ENCODE data around the gene STXBP6. TPM values are rescaled to one million over a fixed set of nuclear protein-coding genes. Genes with fewer than 3 reads are reported as not detected.

STXBP6 gene
- polyA plus RNA-seq, 1 donor from 2014 or later = 14.6 TPM

DNA sequence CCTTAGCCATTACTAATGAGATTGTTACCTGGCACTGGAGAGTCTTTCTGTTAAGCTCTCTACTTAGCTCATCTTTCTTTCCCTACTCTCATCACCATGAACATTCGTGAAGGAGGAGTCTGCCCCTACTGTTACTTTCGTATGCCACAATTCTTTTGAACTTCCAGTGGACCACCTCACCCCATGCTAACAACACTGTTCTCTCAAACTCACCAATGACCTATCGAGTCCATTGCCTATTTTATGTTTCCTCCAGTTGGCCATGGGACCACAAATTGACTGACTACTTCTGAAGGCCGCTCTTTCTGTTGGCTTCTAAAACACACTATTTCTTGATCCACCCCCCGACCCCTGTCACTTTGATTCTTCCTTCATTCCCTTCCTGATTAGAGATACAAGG, 223.6 kb downstream of the STXBP6 start:
- no peaks in the 10 kb centered on the region for H4K20me1 ChIP-seq (ENCODE audit: insufficient read depth)
- no peak overlapping the region for H3K4me3 ChIP-seq (ENCODE audit: low read length)
- H3K9me2 ChIP-seq (ENCODE audit: insufficient read depth, low read length) = no peaks in the 10 kb centered on the region
- no peak overlapping the region for H3K4me2 ChIP-seq (ENCODE audit: low read length)
- no peaks in the 10 kb centered on the region for H3K27me3 ChIP-seq (ENCODE audit: insufficient read depth, low read depth, low read length)
- H3K9ac ChIP-seq (ENCODE audit: low read length) = no peak overlapping the region
- TF ChIP-seq EP300 (conservative IDR thresholded peaks at IDR 0.05; ENCODE audit: poor library complexity, severe bottlenecking) (no peak), MXI1 (conservative IDR thresholded peaks at IDR 0.05; ENCODE audit: poor library complexity, severe bottlenecking) (no peak), EZH2 (IDR thresholded peaks at IDR 0.05; ENCODE audit: borderline replicate concordance, insufficient read depth, low read length, poor library complexity, severe bottlenecking) (no peak), RAD21 (conservative IDR thresholded peaks at IDR 0.05) (no peak), POLR2AphosphoS5 (IDR thresholded peaks at IDR 0.05) (no peak), TAF1 (IDR thresholded peaks at IDR 0.05; ENCODE audit: low read depth) (no peak), SMC3 (conservative IDR thresholded peaks at IDR 0.05; ENCODE audit: poor library complexity) (no peak)
- TF ChIP-seq, protein P1, sequence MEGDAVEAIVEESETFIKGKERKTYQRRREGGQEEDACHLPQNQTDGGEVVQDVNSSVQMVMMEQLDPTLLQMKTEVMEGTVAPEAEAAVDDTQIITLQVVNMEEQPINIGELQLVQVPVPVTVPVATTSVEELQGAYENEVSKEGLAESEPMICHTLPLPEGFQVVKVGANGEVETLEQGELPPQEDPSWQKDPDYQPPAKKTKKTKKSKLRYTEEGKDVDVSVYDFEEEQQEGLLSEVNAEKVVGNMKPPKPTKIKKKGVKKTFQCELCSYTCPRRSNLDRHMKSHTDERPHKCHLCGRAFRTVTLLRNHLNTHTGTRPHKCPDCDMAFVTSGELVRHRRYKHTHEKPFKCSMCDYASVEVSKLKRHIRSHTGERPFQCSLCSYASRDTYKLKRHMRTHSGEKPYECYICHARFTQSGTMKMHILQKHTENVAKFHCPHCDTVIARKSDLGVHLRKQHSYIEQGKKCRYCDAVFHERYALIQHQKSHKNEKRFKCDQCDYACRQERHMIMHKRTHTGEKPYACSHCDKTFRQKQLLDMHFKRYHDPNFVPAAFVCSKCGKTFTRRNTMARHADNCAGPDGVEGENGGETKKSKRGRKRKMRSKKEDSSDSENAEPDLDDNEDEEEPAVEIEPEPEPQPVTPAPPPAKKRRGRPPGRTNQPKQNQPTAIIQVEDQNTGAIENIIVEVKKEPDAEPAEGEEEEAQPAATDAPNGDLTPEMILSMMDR (IDR thresholded peaks at IDR 0.05; ENCODE audit: poor library complexity, severe bottlenecking) = no peak
- TF ChIP-seq, protein P2, sequence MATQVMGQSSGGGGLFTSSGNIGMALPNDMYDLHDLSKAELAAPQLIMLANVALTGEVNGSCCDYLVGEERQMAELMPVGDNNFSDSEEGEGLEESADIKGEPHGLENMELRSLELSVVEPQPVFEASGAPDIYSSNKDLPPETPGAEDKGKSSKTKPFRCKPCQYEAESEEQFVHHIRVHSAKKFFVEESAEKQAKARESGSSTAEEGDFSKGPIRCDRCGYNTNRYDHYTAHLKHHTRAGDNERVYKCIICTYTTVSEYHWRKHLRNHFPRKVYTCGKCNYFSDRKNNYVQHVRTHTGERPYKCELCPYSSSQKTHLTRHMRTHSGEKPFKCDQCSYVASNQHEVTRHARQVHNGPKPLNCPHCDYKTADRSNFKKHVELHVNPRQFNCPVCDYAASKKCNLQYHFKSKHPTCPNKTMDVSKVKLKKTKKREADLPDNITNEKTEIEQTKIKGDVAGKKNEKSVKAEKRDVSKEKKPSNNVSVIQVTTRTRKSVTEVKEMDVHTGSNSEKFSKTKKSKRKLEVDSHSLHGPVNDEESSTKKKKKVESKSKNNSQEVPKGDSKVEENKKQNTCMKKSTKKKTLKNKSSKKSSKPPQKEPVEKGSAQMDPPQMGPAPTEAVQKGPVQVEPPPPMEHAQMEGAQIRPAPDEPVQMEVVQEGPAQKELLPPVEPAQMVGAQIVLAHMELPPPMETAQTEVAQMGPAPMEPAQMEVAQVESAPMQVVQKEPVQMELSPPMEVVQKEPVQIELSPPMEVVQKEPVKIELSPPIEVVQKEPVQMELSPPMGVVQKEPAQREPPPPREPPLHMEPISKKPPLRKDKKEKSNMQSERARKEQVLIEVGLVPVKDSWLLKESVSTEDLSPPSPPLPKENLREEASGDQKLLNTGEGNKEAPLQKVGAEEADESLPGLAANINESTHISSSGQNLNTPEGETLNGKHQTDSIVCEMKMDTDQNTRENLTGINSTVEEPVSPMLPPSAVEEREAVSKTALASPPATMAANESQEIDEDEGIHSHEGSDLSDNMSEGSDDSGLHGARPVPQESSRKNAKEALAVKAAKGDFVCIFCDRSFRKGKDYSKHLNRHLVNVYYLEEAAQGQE (IDR thresholded peaks at IDR 0.05; ENCODE audit: borderline replicate concordance) = no peak
- H3K79me2 ChIP-seq (replicated peaks; ENCODE audit: insufficient read depth, low read length) = no peaks in the 10 kb centered on the region
- H3K36me3 ChIP-seq (ENCODE audit: insufficient read depth, low read length) = no peaks in the 10 kb centered on the region
- no peaks in the 10 kb centered on the region for H3K9me3 ChIP-seq (ENCODE audit: low read length)
- H3K27ac ChIP-seq (ENCODE audit: low read length) = no peak overlapping the region
- no peaks in the 10 kb centered on the region for H3F3A ChIP-seq (ENCODE audit: insufficient read depth, low read length, poor library complexity, severe bottlenecking)
- H2AFZ ChIP-seq (ENCODE audit: low read depth, low read length) = no peak overlapping the region

DNA sequence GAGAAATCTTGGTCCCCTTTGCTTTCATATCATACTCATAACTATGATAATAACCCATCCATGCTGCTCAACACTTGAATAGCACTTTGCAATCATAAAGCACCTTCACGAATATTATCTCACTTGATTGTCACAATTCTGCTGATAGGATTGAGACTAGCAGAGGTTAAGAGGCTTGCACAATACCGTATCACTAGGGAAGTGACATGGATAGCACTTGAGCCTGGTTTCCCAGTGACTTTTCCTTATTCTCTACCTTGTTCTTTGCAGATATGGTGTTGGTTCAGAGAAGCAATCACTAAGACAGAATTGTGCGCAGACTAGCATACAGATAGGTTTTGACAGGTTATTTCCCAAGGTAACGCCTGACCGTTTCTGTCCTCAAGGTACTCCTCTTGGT, 229.3 kb downstream of the STXBP6 start:
- Histone ChIP-seq H3K9ac (ENCODE audit: low read length) (no peak overlapping the region), H4K20me1 (ENCODE audit: insufficient read depth) (no peaks in the 10 kb centered on the region), H2AFZ (ENCODE audit: low read depth, low read length) (no peak overlapping the region), H3K27ac (ENCODE audit: low read length) (no peak overlapping the region), H3K9me2 (ENCODE audit: insufficient read depth, low read length) (no peaks in the 10 kb centered on the region), H3K79me2 (replicated peaks; ENCODE audit: insufficient read depth, low read length) (no peaks in the 10 kb centered on the region), H3K9me3 (ENCODE audit: low read length) (no peaks in the 10 kb centered on the region), H3K4me3 (ENCODE audit: low read length) (no peak overlapping the region), H3K36me3 (ENCODE audit: insufficient read depth, low read length) (no peaks in the 10 kb centered on the region), H3F3A (ENCODE audit: insufficient read depth, low read length, poor library complexity, severe bottlenecking) (no peaks in the 10 kb centered on the region), H3K27me3 (ENCODE audit: insufficient read depth, low read depth, low read length) (no peaks in the 10 kb centered on the region), H3K4me2 (ENCODE audit: low read length) (no peak overlapping the region)
- no peak for TF ChIP-seq TAF1 (IDR thresholded peaks at IDR 0.05; ENCODE audit: low read depth)
- no peak for TF ChIP-seq EZH2 (IDR thresholded peaks at IDR 0.05; ENCODE audit: borderline replicate concordance, insufficient read depth, low read length, poor library complexity, severe bottlenecking)
- TF ChIP-seq, protein P1 (IDR thresholded peaks at IDR 0.05; ENCODE audit: poor library complexity, severe bottlenecking) = no peak
- TF ChIP-seq EP300 (conservative IDR thresholded peaks at IDR 0.05; ENCODE audit: poor library complexity, severe bottlenecking) = no peak
- TF ChIP-seq SMC3 (conservative IDR thresholded peaks at IDR 0.05; ENCODE audit: poor library complexity) = no peak
- no peak for TF ChIP-seq POLR2AphosphoS5 (IDR thresholded peaks at IDR 0.05)
- no peak for TF ChIP-seq RAD21 (conservative IDR thresholded peaks at IDR 0.05)
- TF ChIP-seq MXI1 (conservative IDR thresholded peaks at IDR 0.05; ENCODE audit: poor library complexity, severe bottlenecking) = no peak
- TF ChIP-seq, protein P2 (IDR thresholded peaks at IDR 0.05; ENCODE audit: borderline replicate concordance) = no peak

Data from neural cell (in vitro differentiated cells).